Upper lobe of right lung (tissue), 1 donor: ENCODE results near the gene U2AF1L4. TPM values are rescaled to one million over a fixed set of nuclear protein-coding genes. Genes with fewer than 3 reads are reported as not detected.

Experiments
- ATAC-seq: fragments of 200-7000 bp; cut with Tn5 transposase; one replicate; pipeline ENCODE4 v1.9.1; 2020; ENCODE audit warnings: mild to moderate bottlenecking, moderate library complexity
- DNase-seq: peaks from one replicate; pipeline ENCODE4 v3.0.0-alpha.2; 2020
- H3K27ac ChIP-seq: fragments of 200-600 bp; one replicate; pipeline ENCODE4 v1.8.0; 2022
- H3K27me3 ChIP-seq: fragments of 200-600 bp; one replicate; pipeline ENCODE4 v1.8.0; 2022; ENCODE audit warnings: mild to moderate bottlenecking
- H3K36me3 ChIP-seq: fragments of 200-600 bp; one replicate; pipeline ENCODE4 v1.8.0; 2022
- H3K4me1 ChIP-seq: fragments of 200-600 bp; one replicate; pipeline ENCODE4 v1.8.0; 2022
- H3K4me3 ChIP-seq: fragments of 200-600 bp; one replicate; pipeline ENCODE4 v1.8.0; 2022; ENCODE audit warnings: mild to moderate bottlenecking
- H3K9me3 ChIP-seq: fragments of 200-600 bp; one replicate; pipeline ENCODE4 v1.8.0; 2022
- intact Hi-C: fragments of 100-400 bp; cut with DNase I; formaldehyde crosslinking; loops from one replicate; pipeline ENCODE4 v1.11.0; 2022
- total RNA-seq: library from RNA; stranded (reverse); fragmentation: NEBNext Ultra II Directional; extraction: Animal tissue kit (Norgen Biotek cat#: 25700); gene quantifications from one replicate; pipeline ENCODE4 v1.2.1, GENCODE V29; 2021
- TF ChIP-seq, protein P1 (sequence below): fragments of 200-600 bp; IDR thresholded peaks from one replicate; pipeline ENCODE4 v1.8.0; 2022; ENCODE audit warnings: antibody characterized with exemption
- donor health status: DM: no; HTN: yes; CAD: no; lungs with severe emphysema.

U2AF1L4 gene
- total RNA-seq, 1 donor from 2014 or later, result 26.3 TPM

DNA sequence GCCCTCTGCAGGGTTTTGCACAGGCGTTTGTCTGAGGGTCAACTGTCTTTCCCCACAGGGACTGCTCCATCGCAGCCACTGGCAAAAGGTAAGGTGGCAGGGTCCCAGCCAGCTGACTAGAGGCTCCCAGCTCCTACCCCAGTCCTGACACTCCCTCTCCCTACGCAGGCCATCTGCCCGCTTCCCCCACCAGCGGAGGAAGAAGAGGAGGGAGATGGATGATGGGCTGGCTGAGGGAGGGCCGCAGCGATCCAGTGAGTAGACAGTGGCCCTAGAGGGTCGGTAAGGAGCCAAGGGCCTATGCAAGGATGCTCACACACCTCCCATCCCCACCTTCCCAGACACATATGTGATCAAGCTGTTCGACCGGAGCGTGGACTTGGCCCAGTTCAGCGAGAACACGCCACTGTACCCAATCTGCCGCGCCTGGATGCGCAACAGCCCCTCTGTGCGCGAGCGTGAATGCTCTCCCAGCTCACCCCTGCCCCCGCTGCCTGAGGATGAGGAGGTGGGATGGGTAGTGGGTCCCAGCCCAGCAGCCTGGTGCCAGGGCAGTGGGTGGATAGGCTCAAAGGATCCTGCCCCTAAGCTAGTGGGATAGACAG, 7.6 kb upstream of the U2AF1L4 start:
- ATAC-seq (no peak), DNase-seq (no peak)
- Histone ChIP-seq H3K4me3 (no peak overlapping the region), H3K36me3 (peaks cover 30% of the 10 kb centered on the region), H3K27me3 (no peaks in the 10 kb centered on the region), H3K4me1 (peaks cover 20% of the 10 kb centered on the region), H3K9me3 (no peaks in the 10 kb centered on the region), H3K27ac (no peak overlapping the region)
- TF ChIP-seq, protein P1, sequence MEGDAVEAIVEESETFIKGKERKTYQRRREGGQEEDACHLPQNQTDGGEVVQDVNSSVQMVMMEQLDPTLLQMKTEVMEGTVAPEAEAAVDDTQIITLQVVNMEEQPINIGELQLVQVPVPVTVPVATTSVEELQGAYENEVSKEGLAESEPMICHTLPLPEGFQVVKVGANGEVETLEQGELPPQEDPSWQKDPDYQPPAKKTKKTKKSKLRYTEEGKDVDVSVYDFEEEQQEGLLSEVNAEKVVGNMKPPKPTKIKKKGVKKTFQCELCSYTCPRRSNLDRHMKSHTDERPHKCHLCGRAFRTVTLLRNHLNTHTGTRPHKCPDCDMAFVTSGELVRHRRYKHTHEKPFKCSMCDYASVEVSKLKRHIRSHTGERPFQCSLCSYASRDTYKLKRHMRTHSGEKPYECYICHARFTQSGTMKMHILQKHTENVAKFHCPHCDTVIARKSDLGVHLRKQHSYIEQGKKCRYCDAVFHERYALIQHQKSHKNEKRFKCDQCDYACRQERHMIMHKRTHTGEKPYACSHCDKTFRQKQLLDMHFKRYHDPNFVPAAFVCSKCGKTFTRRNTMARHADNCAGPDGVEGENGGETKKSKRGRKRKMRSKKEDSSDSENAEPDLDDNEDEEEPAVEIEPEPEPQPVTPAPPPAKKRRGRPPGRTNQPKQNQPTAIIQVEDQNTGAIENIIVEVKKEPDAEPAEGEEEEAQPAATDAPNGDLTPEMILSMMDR, result no peak
- intact Hi-C loops, result no loop called here

DNA sequence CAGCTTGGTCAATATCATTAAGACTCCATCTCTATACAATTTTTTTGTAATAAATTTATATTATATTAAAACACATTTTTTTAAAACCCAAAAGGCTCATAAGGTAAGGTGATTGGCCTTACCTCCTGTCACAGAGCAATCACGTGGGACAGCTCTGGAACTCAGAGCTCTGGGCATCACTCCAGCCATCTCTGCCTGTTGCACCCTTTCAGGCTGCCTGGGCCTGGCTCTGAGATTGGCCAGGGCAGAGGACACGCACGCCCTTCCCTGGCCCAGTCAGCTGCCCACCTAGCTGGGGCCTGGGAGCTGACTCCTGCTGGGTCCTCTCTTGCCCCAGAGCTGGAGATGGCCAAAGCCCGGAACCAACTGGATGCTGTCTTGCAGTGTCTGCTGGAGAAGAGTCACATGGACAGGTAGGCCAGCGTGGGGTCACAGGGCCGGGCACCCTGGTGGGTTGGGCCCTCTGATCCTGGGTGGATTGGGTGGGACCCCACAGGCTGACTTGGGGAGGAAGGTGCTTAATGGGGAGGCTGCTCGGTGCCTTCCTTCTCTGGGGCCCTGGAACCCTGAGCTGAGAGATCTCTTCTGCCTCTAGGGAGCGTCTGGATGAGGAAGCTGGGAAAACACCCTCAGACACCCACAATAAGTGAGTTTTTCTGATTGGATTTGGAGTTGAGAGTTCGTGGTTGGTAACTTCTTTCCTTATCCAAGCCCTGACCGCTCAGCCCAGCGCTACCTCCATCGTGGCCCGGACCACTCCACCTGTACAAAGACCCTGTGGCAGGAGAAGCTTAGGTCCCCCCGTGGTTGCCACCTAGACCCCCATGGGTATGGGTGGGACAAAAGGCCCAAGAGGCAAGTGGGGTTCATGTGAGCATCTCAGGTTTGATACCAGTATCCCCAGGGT, 6.9 kb upstream of the U2AF1L4 start:
- intact Hi-C loops, result no loop called here
- H3K36me3 ChIP-seq, result peaks cover 30% of the 10 kb centered on the region
- no peak for DNase-seq
- peaks cover 19% of the 10 kb centered on the region for H3K4me1 ChIP-seq
- no peaks in the 10 kb centered on the region for H3K27me3 ChIP-seq
- no peaks in the 10 kb centered on the region for H3K9me3 ChIP-seq
- no peak overlapping the region for H3K27ac ChIP-seq
- no peak overlapping the region for H3K4me3 ChIP-seq
- no peak for ATAC-seq
- TF ChIP-seq, protein P1, result no peak

DNA sequence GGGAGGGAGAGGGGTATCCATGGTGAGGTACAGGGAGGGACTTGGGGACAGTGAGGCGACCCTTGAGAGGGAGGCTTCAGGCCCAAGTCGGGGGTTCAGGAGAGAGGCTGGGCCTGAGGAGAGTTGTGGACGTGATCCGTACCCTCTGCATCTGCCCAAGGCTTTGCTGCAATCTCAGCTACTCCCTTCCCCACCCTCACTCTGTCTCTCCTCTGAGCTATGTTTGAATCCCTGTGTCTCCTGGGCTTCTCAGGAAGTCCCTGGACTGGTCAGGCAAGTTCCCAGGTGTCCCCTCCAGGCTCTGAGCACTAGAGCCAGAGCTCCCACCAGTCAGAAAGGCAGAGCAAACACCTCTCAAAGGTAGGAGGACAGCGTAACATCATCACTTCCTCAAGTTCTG, 4.9 kb upstream of the U2AF1L4 start:
- no peaks in the 10 kb centered on the region for H3K9me3 ChIP-seq
- H3K4me3 ChIP-seq, result no peak overlapping the region
- intact Hi-C loops, result no loop called here
- no peaks in the 10 kb centered on the region for H3K27me3 ChIP-seq
- TF ChIP-seq, protein P1, result no peak
- ATAC-seq (no peak), DNase-seq (no peak)
- H3K36me3 ChIP-seq, result peaks cover 30% of the 10 kb centered on the region
- H3K4me1 ChIP-seq, result peaks cover 25% of the 10 kb centered on the region
- no peak overlapping the region for H3K27ac ChIP-seq

DNA sequence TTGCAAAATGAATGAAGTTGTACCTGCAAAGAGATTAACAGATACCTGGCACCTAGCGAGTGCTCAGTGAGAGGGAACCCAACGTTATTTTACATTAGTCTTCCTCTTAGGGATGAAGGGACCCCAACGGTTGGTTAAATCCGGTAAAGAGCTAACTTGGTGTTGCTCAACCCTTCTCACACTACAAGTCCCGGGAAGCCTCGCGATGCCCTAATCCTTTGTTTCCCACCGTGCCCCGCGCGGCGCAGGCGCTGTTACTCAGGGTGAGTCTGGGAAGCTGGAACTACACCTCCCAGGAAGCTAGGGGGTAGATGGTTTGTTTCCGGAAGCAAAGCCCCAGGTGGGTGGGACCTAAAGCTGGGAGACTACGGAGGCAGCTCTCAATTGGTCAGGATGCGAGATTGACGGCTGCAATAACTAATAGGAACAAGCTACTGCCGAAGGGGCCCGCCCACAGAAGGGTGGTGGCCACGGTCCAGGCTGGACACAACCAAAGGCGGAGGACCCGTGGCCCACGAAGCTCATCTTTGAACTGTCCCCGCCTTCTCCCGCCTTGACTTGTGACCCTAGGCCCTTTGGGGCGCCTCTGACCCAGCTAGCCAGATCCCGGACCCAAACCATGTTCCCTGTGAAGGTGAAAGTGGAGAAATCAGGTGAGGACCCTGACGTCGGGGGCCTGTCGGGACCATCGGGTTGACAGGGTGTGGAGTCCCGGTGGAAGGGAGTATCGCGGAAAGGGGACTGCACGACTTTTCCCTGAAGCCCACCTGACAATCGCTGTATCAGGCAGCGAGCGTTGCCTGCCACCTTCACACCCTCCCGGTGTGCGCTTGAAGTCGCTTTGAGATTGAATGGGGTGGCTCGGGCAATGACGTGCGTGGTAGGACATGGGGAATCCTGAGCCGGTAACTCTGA, 3.1 kb upstream of the U2AF1L4 start, which contains the start of gene LIN37:
Gene LIN37 (plus strand): TSS at position 471 of the 915 bp plus-strand sequence. CDS start 149 bp downstream, at position 620.
- TF ChIP-seq, protein P1, result no peak
- intact Hi-C loops, result no loop called here
- Histone ChIP-seq H3K27me3 (no peaks in the 10 kb centered on the region), H3K27ac (peak within 1 kb of the TSS; percentile 81), H3K4me3 (peak within 1 kb of the TSS; percentile 99), H3K9me3 (no peaks in the 10 kb centered on the region), H3K4me1 (peaks cover 32% of the 10 kb centered on the region), H3K36me3 (peaks cover 20% of the 10 kb centered on the region)
- DNase-seq (peak; percentile 99), ATAC-seq (peak; percentile 91)

DNA sequence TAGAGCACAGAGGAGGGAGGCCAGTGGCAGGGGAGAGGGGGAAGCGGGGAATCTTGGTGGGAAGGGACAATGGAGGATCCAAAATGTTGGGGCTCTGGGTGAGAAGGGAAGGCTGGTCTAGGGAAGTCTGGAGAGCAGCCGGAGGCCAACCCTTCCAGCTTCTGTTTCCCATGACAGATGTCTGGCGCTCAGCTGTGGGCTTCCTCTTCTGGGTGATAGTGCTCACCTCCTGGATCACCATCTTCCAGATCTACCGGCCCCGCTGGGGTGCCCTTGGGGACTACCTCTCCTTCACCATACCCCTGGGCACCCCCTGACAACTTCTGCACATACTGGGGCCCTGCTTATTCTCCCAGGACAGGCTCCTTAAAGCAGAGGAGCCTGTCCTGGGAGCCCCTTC, 1.3 kb upstream of the U2AF1L4 start:
- H3K27me3 ChIP-seq, result no peaks in the 10 kb centered on the region
- H3K4me1 ChIP-seq, result peaks cover 35% of the 10 kb centered on the region
- no peaks in the 10 kb centered on the region for H3K9me3 ChIP-seq
- DNase-seq (no peak), ATAC-seq (no peak)
- TF ChIP-seq, protein P1, result no peak
- peaks cover 2% of the 10 kb centered on the region for H3K36me3 ChIP-seq
- intact Hi-C loops, result no loop called here
- peak overlapping the region; percentile 93 for H3K4me3 ChIP-seq
- H3K27ac ChIP-seq, result peak overlapping the region; percentile 100
